Measurements from ENCODE around the gene DNPEP. TPM values are rescaled to one million over a fixed set of nuclear protein-coding genes. Genes with fewer than 3 reads are reported as not detected.
A peak's percentile ranks its signal among the peaks of the same experiment; 100 is the strongest.
"Not testable (repeated sequence)": the region's sequence is repeated elsewhere in the genome, so short reads cannot be mapped to it uniquely, and the experiment has no call there.

Gene DNPEP
- total RNA-seq, 1 donor from 2014 or later: 32.3 TPM

DNA sequence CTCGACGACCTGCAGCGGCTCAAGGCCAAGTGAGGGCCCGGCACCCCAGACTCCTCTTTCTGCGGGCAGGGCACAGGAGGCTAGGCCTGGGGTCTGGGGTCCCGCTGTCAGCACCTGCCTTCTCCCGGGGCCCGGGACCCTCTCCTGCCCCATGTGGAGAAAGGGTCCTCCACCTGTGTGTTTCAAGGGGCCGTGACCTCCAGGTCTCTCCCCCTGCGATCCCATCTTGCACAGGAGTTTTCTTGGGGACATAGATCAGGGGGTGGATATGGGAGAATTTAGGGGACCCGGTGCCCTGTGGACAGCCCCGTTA lies 31.3 kb upstream of the DNPEP start:
- ATAC-seq: no peak

DNA sequence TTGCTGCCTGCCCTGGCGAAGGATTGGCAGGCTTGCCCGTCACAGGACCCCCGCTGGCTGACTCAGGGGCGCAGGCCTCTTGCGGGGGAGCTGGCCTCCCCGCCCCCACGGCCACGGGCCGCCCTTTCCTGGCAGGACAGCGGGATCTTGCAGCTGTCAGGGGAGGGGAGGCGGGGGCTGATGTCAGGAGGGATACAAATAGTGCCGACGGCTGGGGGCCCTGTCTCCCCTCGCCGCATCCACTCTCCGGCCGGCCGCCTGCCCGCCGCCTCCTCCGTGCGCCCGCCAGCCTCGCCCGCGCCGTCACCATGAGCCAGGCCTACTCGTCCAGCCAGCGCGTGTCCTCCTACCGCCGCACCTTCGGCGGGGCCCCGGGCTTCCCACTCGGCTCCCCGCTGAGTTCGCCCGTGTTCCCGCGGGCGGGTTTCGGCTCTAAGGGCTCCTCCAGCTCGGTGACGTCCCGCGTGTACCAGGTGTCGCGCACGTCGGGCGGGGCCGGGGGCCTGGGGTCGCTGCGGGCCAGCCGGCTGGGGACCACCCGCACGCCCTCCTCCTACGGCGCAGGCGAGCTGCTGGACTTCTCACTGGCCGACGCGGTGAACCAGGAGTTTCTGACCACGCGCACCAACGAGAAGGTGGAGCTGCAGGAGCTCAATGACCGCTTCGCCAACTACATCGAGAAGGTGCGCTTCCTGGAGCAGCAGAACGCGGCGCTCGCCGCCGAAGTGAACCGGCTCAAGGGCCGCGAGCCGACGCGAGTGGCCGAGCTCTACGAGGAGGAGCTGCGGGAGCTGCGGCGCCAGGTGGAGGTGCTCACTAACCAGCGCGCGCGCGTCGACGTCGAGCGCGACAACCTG lies 30.7 kb upstream of the DNPEP start, which contains the start of gene DES:
DES (plus strand) TSS at position 223 of the 857 bp plus-strand sequence; CDS start at position 309, 86 bp downstream.
- peak; percentile 54 for ATAC-seq

- no peak for ATAC-seq
Measured at GRCh38 chr2:219417374-219417773, 29.7 kb upstream of the DNPEP start.

- no peak for ATAC-seq
Measured at GRCh38 chr2:219416938-219417337, 29.2 kb upstream of the DNPEP start.

GRCh38 chr2:219416235-219416602 lies 28.5 kb upstream of the DNPEP start:
- ATAC-seq: no peak

- no peak for ATAC-seq
Measured at GRCh38 chr2:219415580-219416234, 28.0 kb upstream of the DNPEP start.

GRCh38 chr2:219414857-219415256 lies 27.1 kb upstream of the DNPEP start:
- ATAC-seq: no peak

GRCh38 chr2:219410390-219410789 lies 22.7 kb upstream of the DNPEP start:
- ATAC-seq: no peak

GRCh38 chr2:219409619-219410018 lies 21.9 kb upstream of the DNPEP start:
- no peak for ATAC-seq

GRCh38 chr2:219408631-219409030 lies 20.9 kb upstream of the DNPEP start:
- ATAC-seq: no peak

GRCh38 chr2:219408204-219408603 lies 20.5 kb upstream of the DNPEP start:
- no peak for ATAC-seq

DNA sequence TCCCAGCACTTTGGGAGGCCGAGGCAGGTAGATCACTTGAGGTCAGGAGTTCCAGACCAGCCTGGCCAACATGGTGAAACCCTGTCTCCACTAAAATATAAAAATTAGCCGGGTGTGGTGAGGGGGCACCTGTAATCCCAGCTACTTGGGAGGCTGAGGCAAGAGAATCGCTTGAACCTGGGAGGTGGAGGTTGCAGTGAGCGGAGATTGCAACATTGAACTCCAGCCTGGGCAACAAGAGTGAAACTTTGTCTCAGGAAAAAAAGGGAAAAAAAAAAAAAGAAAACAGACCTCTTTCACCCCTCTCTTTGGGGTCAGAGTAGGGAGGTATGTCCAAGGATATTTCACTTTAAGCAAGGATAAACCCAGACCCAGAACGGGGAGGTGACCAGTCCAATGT lies 19.6 kb upstream of the DNPEP start:
- not testable (repeated sequence) for ATAC-seq

DNA sequence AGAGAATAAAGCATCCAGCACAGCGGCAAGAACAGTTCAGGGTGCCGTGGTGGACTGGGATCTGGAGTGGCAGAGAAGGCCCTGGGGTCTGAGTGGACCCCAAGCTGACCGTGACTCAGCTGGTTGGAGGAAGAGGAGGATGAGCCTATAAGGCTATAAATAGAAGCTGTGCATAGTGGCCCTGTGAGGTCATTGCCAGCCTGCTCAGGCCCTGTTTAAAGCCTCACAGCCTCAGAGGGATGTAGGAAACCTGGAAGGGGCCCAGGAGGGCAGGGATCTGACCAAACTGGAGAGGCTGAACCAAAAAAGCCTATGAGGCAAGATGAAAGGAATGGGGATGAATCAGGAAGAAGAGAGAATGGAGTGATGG lies 19.1 kb upstream of the DNPEP start:
- ATAC-seq: no peak

GRCh38 chr2:219405958-219406860 lies 18.5 kb upstream of the DNPEP start:
- no peak for ATAC-seq

DNA sequence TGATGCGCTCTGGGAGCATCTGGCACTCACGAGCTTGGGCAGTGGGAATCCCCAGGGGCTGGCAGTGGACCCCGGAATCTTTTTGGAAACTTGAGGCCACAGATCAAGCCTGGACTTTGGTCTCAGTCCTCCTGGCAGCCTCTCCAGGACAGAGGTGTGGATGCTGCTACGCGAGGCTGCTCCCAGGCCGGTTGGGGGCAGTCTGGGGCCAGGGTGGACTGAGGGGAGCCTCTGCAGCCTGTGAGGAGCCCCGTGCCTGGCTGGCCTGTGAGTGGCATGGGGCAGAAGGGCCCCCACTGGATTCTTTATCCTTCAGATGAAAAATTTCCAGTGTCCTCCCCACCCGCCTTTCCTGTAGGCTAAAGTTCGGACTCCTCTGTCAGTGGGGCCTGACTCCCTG lies 17.7 kb upstream of the DNPEP start:
- no peak for ATAC-seq

DNA sequence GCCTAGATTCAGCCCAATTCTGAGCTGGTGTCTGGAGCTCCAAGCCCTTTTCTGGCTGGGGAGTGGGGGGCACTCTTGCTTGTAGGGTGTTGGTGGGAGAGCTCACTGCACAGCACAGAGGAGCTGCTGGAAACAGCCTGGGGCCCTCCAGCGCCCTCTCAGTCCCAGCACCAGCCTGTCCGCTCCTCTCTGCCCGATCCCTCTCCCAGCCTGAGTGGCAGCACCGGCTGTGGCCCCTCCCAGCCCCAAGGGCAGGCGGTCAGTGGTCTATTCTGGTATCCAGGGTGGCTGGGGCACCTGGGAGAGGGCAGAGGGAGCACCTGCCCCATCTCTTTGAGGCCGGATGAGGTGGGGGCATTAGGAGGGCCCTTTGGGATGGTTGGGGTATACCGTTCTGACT lies 17.2 kb upstream of the DNPEP start:
- ATAC-seq: no peak

GRCh38 chr2:219404291-219404910 lies 16.7 kb upstream of the DNPEP start:
- no peak for ATAC-seq

- no peak for ATAC-seq
Measured at GRCh38 chr2:219403861-219404260, 16.1 kb upstream of the DNPEP start.

- ATAC-seq: peak; percentile 71
Measured at GRCh38 chr2:219402665-219403515, 15.2 kb upstream of the DNPEP start.

- ATAC-seq: no peak
Measured at GRCh38 chr2:219401606-219402005, 13.9 kb upstream of the DNPEP start.

DNA sequence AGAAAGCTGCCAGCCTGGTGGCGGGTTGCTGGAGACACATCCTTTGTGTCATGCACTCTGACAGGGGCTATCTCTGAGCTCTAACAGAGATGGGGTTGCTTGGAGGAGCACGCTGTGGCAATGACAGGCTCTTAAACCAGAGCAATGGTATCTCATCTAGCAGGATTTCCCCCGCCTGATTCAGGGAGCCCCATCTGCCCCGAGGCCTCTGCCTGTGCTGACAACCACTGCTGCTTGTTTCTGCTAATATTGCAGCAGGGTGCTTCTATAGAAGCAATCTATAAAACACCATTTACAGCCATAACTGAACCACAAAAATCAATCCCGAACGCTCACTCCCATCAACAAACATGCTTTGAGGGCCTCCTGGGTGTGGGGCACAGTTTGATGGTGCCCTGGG lies 12.8 kb upstream of the DNPEP start:
- ATAC-seq: no peak

All from esophagus mucosa (tissue), 1 donor.